Cardiac fibroblast (primary cell): ENCODE results near the gene MRE11.

Source experiments
- DNase-seq, 2 donors: peaks; one replicate each; pipeline versions ENCODE4 v3.0.0 to v3.0.0-alpha.2; 2010; ENCODE audit warnings: low read depth in 2 of 2
- H3K4me3 ChIP-seq, 2 donors: replicated peaks in 1 of 2; 1 replicate in 1 of 2; 2 replicates in 1 of 2; pipeline ENCODE4 v1.5.1; 2011; ENCODE audit warnings: low read depth in 2 of 2, low read length in 2 of 2, mild to moderate bottlenecking in 2 of 2, moderate library complexity in 1 of 2
- TF ChIP-seq, protein P1 (sequence below): IDR thresholded peaks from one replicate; pipeline ENCODE4 v1.5.1; 2011; ENCODE audit warnings: low read depth, mild to moderate bottlenecking, low read length, inconsistent platforms

The MRE11 gene

DNA sequence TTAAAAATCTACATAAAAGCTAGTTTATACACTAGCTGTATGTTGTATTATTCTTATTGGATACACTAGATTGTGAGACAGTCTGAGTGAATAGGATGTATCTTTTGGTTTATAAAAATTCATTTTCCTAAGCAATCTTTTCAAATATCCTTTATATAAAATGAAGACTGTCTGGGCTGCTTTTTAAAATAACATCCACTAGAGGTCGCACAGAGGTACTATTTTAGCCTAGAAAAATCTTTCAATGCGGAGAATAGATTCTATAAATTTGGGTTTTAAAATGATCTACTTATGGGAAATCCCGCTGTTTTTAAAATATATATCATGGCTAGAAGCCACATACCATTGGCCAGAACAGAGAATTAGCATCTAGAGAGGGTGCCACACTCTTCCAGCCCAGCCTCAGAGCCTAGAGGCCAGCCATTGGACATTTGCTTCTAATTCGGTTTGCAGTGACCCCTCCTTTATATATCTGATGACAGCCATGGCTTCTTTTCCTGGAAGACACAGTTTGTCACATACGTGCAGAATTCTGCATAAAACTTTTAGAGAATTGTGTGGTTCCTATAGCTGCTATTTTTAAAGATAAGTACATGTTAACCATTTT, 25.9 kb upstream of the MRE11 start:
- TF ChIP-seq, protein P1, sequence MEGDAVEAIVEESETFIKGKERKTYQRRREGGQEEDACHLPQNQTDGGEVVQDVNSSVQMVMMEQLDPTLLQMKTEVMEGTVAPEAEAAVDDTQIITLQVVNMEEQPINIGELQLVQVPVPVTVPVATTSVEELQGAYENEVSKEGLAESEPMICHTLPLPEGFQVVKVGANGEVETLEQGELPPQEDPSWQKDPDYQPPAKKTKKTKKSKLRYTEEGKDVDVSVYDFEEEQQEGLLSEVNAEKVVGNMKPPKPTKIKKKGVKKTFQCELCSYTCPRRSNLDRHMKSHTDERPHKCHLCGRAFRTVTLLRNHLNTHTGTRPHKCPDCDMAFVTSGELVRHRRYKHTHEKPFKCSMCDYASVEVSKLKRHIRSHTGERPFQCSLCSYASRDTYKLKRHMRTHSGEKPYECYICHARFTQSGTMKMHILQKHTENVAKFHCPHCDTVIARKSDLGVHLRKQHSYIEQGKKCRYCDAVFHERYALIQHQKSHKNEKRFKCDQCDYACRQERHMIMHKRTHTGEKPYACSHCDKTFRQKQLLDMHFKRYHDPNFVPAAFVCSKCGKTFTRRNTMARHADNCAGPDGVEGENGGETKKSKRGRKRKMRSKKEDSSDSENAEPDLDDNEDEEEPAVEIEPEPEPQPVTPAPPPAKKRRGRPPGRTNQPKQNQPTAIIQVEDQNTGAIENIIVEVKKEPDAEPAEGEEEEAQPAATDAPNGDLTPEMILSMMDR = peak; percentile 56
- no peak overlapping the region for H3K4me3 ChIP-seq
- DNase-seq = peak; percentile 49 to 62

DNA sequence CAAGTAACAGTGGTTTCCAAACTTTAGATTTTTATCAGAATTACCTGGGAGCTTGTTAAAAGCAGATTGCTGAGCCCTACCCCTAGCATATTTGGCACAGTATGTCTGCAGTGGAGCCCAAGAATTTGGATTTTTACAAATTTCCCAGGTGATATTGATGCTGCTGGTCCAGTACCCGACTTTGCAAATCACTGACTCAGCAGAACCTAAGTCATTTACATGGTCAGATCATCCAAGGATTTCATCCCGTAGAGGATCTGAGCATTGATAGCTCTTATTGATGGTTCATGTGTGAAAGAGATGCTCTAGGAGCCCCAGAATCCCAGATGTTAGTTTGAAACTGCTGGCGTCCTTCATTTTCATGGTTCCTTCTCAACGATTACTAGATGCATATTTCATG, 24.7 kb upstream of the MRE11 start:
- DNase-seq = no peak
- TF ChIP-seq, protein P1 = no peak
- H3K4me3 ChIP-seq = no peak overlapping the region

DNA sequence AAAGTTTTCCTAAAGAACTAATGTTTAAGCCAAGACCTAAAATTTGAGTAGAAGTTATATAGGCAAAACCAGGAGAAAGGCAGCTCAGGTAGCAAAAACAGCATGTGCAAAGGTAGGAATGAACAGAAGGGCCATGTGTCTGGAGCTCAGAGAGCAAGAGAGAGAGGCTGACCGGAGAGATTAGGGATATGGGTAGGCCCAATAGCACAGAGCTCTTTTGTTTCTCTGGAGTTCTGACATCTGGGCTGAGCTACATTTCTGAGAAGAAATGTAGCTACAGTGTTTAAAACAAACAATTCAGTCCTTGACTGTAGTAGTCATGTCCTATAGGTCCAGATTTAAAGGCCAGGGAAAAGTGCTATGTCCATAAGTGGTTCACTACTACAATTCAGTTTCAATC, 23.1 kb upstream of the MRE11 start:
- DNase-seq = no peak
- no peak overlapping the region for H3K4me3 ChIP-seq
- TF ChIP-seq, protein P1 = no peak

DNA sequence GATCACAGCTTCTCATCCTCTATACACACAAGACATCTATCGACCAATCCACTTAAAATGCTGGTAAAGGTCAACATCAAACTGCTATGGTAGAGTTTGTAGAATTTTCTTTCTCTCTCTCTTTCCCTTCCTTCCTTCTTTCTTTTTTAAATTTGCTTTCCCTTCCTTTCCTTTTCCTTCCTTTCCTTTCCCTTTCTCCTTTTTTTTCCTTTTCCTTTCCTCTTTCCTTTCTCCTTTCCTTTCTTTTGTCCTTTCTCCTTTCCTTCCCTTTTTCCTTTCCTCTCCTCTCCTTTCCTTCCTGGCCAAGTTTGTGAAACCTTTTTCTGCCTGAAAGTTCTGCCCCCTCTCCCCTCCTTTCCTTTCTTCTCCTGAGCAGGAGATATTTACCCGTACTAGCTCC, 21.8 kb upstream of the MRE11 start:
- H3K4me3 ChIP-seq = no peak overlapping the region
- TF ChIP-seq, protein P1 = no peak
- no peak for DNase-seq

DNA sequence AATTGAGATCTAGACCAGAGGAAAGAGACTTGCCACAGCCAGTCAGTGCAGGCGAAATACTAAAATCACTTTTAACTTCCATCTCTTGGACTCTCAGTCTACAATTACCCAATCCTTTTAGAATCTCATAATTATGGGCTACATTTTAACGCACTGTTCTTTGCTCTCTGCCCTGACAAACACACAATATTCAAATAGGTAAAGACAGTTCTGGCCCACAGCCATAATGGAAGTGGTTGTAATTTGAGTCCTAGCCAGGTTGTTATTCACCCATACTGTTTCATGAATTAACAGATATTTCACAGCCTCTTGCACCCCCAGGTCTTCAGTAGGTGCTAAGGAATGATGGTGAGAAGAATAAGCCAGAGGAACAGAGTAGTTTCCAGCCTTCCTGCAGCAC, 19.4 kb upstream of the MRE11 start:
- no peak for DNase-seq
- TF ChIP-seq, protein P1 = no peak
- H3K4me3 ChIP-seq = no peak overlapping the region

DNA sequence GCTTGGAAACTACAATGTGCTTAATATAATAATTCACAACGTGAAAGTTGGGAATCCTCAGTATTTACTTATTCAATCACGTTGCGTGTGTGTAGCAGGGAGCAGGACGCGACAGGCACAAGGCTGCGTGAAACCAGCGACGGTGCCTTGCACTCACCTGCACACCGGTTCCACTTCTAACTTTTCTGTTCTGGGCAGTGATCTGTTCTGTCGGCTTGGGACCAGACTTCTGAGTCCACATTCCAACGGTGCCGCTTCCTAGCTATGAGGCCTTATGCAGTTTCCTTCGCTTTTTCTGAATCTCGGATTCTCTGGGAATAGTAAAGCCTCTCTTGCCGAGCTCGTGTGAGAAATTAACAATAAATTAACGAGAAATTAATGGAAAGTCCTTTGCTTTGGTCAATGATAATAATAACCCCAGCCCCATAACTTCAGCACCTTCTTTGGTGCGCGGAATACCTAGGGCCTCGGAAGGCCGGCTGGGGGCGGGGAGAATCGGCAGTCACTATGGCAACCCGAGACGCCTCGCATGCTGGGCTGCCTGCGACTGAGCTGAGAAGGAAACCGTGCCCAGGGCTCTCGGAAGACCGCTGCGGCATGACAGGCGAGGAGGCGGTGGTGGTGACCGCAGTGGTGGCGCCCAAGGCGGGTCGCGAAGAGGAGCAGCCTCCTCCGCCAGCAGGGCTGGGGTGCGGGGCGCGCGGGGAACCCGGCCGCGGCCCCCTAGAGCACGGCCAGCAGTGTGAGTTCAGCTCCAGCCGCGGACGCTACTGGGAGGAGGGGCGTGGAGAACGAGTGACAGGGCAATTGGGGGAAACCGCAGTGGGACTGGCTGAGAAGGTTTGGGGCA, 18.5 kb upstream of the MRE11 start, which contains the start of gene C11orf97:
C11orf97 (plus strand) TSS at position 530 of the 850 bp plus-strand sequence; CDS start at position 598, 68 bp downstream.
- peak within 1 kb of the TSS; percentile 52 to 63 for H3K4me3 ChIP-seq
- DNase-seq = peak; percentile 41 to 50
- TF ChIP-seq, protein P1 = no peak
